HCT116 (cell line): Measurements from ENCODE around the gene MISFA. TPM values are rescaled to one million over a fixed set of nuclear protein-coding genes. Genes with fewer than 3 reads are reported as not detected.

Source experiments
- ATAC-seq: fragments of 200-7000 bp; cut with Tn5 transposase; 2 replicates; pipeline ENCODE4 v1.9.1; 2020; ENCODE audit warnings: mild to moderate bottlenecking, moderate library complexity
- BruUV-seq: library from RNA; stranded (reverse); fragments of 400-500 nt; replicated peaks from 2 replicates; lab custom pipeline; 2021; lab: Mats Ljungman, UMichigan
- CTCF ChIA-PET: fragments of 300-600 bp; sonication (Branson Sonifier 250); formaldehyde crosslinking; loops from one replicate; lab custom pipeline; 2021; ENCODE audit warnings: antibody characterized with exemption; lab: Charles Lee
- POLR2A ChIA-PET: fragments of 300-600, 350-600 bp; sonication (Branson Sonifier 250); formaldehyde crosslinking; loops from one replicate; lab custom pipeline; 2021; ENCODE audit warnings: antibody characterized with exemption; lab: Charles Lee
- RAD21 ChIA-PET, 2 experiments: fragments of 300-600 bp; sonication (Branson Sonifier 250); formaldehyde crosslinking; loops; one replicate each; lab custom pipeline; 2023; ENCODE audit warnings: low total read pairs in 2 of 2; ENCODE audit not compliant: uncharacterized antibody in 2 of 2, unreplicated experiment in 2 of 2, low non-redundant PET in 1 of 2; lab: Charles Lee
- DNase-seq: peaks from one replicate; pipeline ENCODE4 v3.0.0-alpha.2; 2010; ENCODE audit warnings: low read depth, low spot score
- H2AFZ ChIP-seq: fragments of 200-600 bp; shearing (Covaris generic), sonication (generic); 2 replicates; pipeline ENCODE4 v1.6.1; 2017; ENCODE audit warnings: low read depth, mixed run types, mixed read lengths, antibody characterized with exemption, low read length; ENCODE audit not compliant: poor library complexity, severe bottlenecking
- H3K27ac ChIP-seq: 2 replicates; pipeline ENCODE4 v1.5.1; 2012; ENCODE audit warnings: low read depth, low read length
- H3K27me3 ChIP-seq: fragments of 200-600 bp; sonication (generic); 2 replicates; pipeline ENCODE4 v1.6.1; 2016; ENCODE audit warnings: mixed run types, low read length, mixed read lengths; ENCODE audit not compliant: insufficient read depth
- H3K36me3 ChIP-seq, 2 experiments: fragments of 200-500 bp in 1 of 2; fragments of 200-600 bp in 1 of 2; sonication (Bioruptor generic) in 1 of 2; sonication (generic) in 1 of 2; 2 replicates each; pipeline versions ENCODE4 v1.5.1 to v1.6.1; 2014 to 2016; ENCODE audit warnings: low read length in 2 of 2, inconsistent platforms in 1 of 2, mixed read lengths in 1 of 2, mixed run types in 1 of 2; ENCODE audit not compliant: insufficient read depth in 2 of 2, control insufficient read depth in 1 of 2
- H3K4me1 ChIP-seq, 2 experiments: fragments of 200-600 bp in 1 of 2; sonication (generic) in 1 of 2; 2 replicates each; pipeline versions ENCODE4 v1.5.1 to v1.6.1; 2012 to 2017; ENCODE audit warnings: low read length in 2 of 2, inconsistent platforms in 1 of 2, mild to moderate bottlenecking in 1 of 2, mixed read lengths in 1 of 2, mixed run types in 1 of 2, moderate library complexity in 1 of 2; ENCODE audit not compliant: insufficient read depth in 2 of 2, control insufficient read depth in 1 of 2
- H3K4me2 ChIP-seq: fragments of 200-600 bp; sonication (generic); 2 replicates; pipeline ENCODE4 v1.6.1; 2017; ENCODE audit warnings: mixed run types, low read length, mixed read lengths
- H3K4me3 ChIP-seq, 2 experiments: fragments of 200-600 bp in 1 of 2; sonication (generic) in 1 of 2; replicated peaks in 1 of 2; 2 replicates each; pipeline ENCODE4 v1.5.1; 2011 to 2016; ENCODE audit warnings: low read length in 2 of 2, control low read depth in 1 of 2, low read depth in 1 of 2, mild to moderate bottlenecking in 1 of 2, mixed read lengths in 1 of 2, mixed run types in 1 of 2
- H3K79me2 ChIP-seq: fragments of 200-600 bp; sonication (generic); 2 replicates; pipeline ENCODE4 v1.6.1; 2017; ENCODE audit warnings: mild to moderate bottlenecking, mixed run types, low read length, moderate library complexity, mixed read lengths; ENCODE audit not compliant: insufficient read depth
- H3K9ac ChIP-seq: fragments of 200-600 bp; sonication (generic); 2 replicates; pipeline ENCODE4 v1.6.1; 2016; ENCODE audit warnings: low read length, mixed read lengths
- H3K9me2 ChIP-seq: fragments of 200-600 bp; sonication (generic), shearing (Covaris generic); 2 replicates; pipeline ENCODE4 v1.6.1; 2017; ENCODE audit warnings: mixed run types, mild to moderate bottlenecking, moderate library complexity; ENCODE audit not compliant: insufficient read depth
- H3K9me3 ChIP-seq, 2 experiments: fragments of 200-500 bp in 1 of 2; fragments of 200-600 bp in 1 of 2; sonication (Bioruptor generic) in 1 of 2; sonication (generic) in 1 of 2; 2 replicates each; pipeline ENCODE4 v1.6.1; 2014 to 2017; ENCODE audit warnings: low read length in 2 of 2, mixed read lengths in 2 of 2, inconsistent platforms in 1 of 2, low read depth in 1 of 2, mild to moderate bottlenecking in 1 of 2, mixed run types in 1 of 2, moderate library complexity in 1 of 2; ENCODE audit not compliant: control insufficient read depth in 1 of 2, insufficient read depth in 1 of 2
- H4K20me1 ChIP-seq: fragments of 200-600 bp; sonication (generic), shearing (Covaris generic); 2 replicates; pipeline ENCODE4 v1.6.1; 2017; ENCODE audit warnings: mixed run types, mild to moderate bottlenecking, moderate library complexity; ENCODE audit not compliant: insufficient read depth
- CBX3 ChIP-seq: IDR thresholded peaks from 2 replicates; pipeline ENCODE4 v1.6.1; 2012; ENCODE audit warnings: low read depth
- EGR1 ChIP-seq: IDR thresholded peaks from 2 replicates; pipeline ENCODE4 v1.6.1; 2012; ENCODE audit warnings: low read depth
- ELF1 ChIP-seq: IDR thresholded peaks from 2 replicates; pipeline ENCODE4 v1.6.1; 2012; ENCODE audit warnings: low read depth, borderline replicate concordance
- EZH2 ChIP-seq: fragments of 200-600 bp; sonication (generic); IDR thresholded peaks from 2 replicates; pipeline ENCODE4 v1.6.1; 2017; ENCODE audit warnings: antibody characterized with exemption, mixed run types
- JUND ChIP-seq: IDR thresholded peaks from 2 replicates; pipeline ENCODE4 v1.6.1; 2012
- POLR2A ChIP-seq: IDR thresholded peaks from 2 replicates; pipeline ENCODE4 v1.7.0; 2011; ENCODE audit warnings: borderline replicate concordance; ENCODE audit not compliant: insufficient read depth, insufficient read length; ENCODE audit errors: extremely low read depth
- POLR2AphosphoS5 ChIP-seq: IDR thresholded peaks from 2 replicates; pipeline ENCODE4 v1.6.1; 2011; ENCODE audit warnings: mild to moderate bottlenecking, low read depth, low read length, moderate library complexity
- RAD21 ChIP-seq: IDR thresholded peaks from 2 replicates; pipeline ENCODE4 v1.6.1; 2012; ENCODE audit warnings: low read depth, mild to moderate bottlenecking
- SIN3A ChIP-seq: IDR thresholded peaks from 2 replicates; pipeline ENCODE4 v1.6.1; 2012; ENCODE audit warnings: low read depth
- SP1 ChIP-seq: IDR thresholded peaks from 2 replicates; pipeline ENCODE4 v1.6.1; 2012; ENCODE audit warnings: low read depth
- SRF ChIP-seq: IDR thresholded peaks from 2 replicates; pipeline ENCODE4 v1.6.1; 2012; ENCODE audit warnings: low read depth
- YY1 ChIP-seq: IDR thresholded peaks from 2 replicates; pipeline ENCODE4 v1.6.1; 2011; ENCODE audit warnings: low read length, low read depth, moderate library complexity, mild to moderate bottlenecking; ENCODE audit not compliant: insufficient replicate concordance; ENCODE audit errors: extremely low read depth
- ZFX ChIP-seq: fragments of 450-650 bp; IDR thresholded peaks from 2 replicates; pipeline ENCODE4 v1.6.1; 2017
- ZNF274 ChIP-seq: fragments of 200-500 bp; sonication (Bioruptor generic); IDR thresholded peaks from 2 replicates; pipeline ENCODE4 v1.6.1; 2014; ENCODE audit warnings: mild to moderate bottlenecking, low read depth, low read length, inconsistent platforms
- intact Hi-C: fragments of 100-400 bp; cut with micrococcal nuclease; formaldehyde crosslinking; loops from 2 replicates; pipeline ENCODE4 v1.10.0; 2022
- total RNA-seq: library from RNA; stranded (reverse); gene quantifications from one replicate; pipeline ENCODE4 v1.2.1, GENCODE V29; 2021; ENCODE audit not compliant: unreplicated experiment
- TF ChIP-seq, protein P1 (sequence below): IDR thresholded peaks from 2 replicates; pipeline ENCODE4 v1.6.1; 2011; ENCODE audit warnings: mild to moderate bottlenecking, low read length, moderate library complexity; ENCODE audit not compliant: insufficient replicate concordance; ENCODE audit errors: extremely low read depth
- TF ChIP-seq, protein P2 (sequence below), 3 experiments: fragments of 200-600 bp in 1 of 3; sonication (generic) in 1 of 3; IDR thresholded peaks in 2 of 3; conservative IDR thresholded peaks in 1 of 3; 2 replicates each; pipeline ENCODE4 v1.5.1; 2012 to 2017; ENCODE audit warnings: low read depth in 2 of 3, low read length in 2 of 3, antibody characterized with exemption in 1 of 3, borderline replicate concordance in 1 of 3, control low read depth in 1 of 3, mild to moderate bottlenecking in 1 of 3, mixed read lengths in 1 of 3, mixed run types in 1 of 3, moderate library complexity in 1 of 3; ENCODE audit not compliant: insufficient read depth in 1 of 3
- TF ChIP-seq, protein P3 (sequence below): IDR thresholded peaks from 2 replicates; pipeline ENCODE4 v1.6.1; 2012

Gene MISFA
- total RNA-seq, 1 experiment from 2014 or later: 3.2 TPM

DNA sequence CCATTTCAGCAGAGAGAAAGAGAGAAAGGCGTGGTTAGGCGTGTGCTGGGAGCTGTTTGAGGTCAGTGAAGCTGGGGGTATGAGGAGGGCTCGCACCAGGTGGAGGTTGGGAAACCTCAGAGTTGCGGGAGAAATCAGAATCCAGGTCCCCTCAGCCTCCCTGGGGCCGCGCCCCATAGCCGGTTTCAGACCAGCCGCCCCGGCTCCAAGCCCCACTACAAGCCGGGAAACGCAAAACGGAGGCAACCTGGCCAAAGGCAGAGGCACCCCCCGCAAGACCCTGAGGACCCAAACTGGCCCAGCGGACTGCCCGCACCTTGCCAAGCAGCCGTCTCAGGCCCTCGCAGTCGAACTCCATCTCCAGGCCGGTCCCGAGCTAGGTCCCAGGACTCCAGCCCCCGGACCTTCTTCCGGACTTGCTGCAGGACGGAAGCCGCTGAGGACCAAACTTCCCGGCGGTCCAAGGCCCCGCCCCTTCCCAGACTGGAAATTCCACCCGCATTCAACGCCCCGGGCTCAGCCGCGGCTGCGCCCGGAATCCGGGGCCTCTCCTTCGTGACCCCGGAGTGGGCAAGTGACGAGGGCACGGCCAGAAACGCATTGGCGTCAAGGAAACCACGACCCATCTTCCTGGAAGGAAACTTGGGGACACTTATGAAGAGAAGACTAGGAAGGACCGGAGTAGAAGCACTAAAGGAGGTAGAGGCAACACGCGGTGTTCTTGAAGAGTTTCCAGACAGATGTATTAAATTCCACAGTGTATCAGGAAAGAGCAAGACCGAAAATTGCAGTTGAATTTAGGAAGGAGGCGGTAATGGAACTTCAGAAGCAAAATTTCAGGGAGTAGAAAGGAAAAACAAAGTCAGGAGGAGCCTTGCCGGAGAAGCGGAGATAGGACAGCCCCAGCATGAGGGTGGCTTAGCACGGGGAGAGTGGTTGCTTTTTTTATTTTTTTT, 11.0 kb upstream of the MISFA start, which contains the start of gene UEVLD:
Gene UEVLD, minus strand, starts transcription at position 438 of the 956 bp plus-strand sequence. Its CDS starts 80 bp downstream, at position 358.
- Histone ChIP-seq H3K9me2 (no peaks in the 10 kb centered on the region), H3K79me2 (peaks cover 66% of the 10 kb centered on the region), H3K4me3 (peak within 1 kb of the TSS; percentile 76 to 98), H2AFZ (peak within 1 kb of the TSS; percentile 66), H3K4me1 (peaks cover 6 to 19% of the 10 kb centered on the region in 2 experiments), H3K36me3 (no peaks in the 10 kb centered on the region), H3K9ac (peak within 1 kb of the TSS; percentile 86)
- RAD21 ChIA-PET: no interaction called here
- intact Hi-C loops: no loop called here
- ATAC-seq: peak; percentile 93
- no peak for TF ChIP-seq SRF
- peak; percentile 87 for TF ChIP-seq SP1
- TF ChIP-seq, protein P1, sequence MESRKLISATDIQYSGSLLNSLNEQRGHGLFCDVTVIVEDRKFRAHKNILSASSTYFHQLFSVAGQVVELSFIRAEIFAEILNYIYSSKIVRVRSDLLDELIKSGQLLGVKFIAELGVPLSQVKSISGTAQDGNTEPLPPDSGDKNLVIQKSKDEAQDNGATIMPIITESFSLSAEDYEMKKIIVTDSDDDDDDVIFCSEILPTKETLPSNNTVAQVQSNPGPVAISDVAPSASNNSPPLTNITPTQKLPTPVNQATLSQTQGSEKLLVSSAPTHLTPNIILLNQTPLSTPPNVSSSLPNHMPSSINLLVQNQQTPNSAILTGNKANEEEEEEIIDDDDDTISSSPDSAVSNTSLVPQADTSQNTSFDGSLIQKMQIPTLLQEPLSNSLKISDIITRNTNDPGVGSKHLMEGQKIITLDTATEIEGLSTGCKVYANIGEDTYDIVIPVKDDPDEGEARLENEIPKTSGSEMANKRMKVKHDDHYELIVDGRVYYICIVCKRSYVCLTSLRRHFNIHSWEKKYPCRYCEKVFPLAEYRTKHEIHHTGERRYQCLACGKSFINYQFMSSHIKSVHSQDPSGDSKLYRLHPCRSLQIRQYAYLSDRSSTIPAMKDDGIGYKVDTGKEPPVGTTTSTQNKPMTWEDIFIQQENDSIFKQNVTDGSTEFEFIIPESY: peak; percentile 78
- TF ChIP-seq YY1: peak; percentile 59
- TF ChIP-seq, protein P2, sequence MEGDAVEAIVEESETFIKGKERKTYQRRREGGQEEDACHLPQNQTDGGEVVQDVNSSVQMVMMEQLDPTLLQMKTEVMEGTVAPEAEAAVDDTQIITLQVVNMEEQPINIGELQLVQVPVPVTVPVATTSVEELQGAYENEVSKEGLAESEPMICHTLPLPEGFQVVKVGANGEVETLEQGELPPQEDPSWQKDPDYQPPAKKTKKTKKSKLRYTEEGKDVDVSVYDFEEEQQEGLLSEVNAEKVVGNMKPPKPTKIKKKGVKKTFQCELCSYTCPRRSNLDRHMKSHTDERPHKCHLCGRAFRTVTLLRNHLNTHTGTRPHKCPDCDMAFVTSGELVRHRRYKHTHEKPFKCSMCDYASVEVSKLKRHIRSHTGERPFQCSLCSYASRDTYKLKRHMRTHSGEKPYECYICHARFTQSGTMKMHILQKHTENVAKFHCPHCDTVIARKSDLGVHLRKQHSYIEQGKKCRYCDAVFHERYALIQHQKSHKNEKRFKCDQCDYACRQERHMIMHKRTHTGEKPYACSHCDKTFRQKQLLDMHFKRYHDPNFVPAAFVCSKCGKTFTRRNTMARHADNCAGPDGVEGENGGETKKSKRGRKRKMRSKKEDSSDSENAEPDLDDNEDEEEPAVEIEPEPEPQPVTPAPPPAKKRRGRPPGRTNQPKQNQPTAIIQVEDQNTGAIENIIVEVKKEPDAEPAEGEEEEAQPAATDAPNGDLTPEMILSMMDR (IDR thresholded peaks at IDR 0.05 in 2 of 3, conservative IDR thresholded peaks at IDR 0.05 in 1 of 3; ENCODE audit: borderline replicate concordance in 1 of 3, insufficient read depth in 1 of 3, low read depth in 2 of 3, low read length in 2 of 3): no peak
- peak; percentile 66 for TF ChIP-seq ZFX
- TF ChIP-seq SIN3A: peak; percentile 95
- TF ChIP-seq JUND: 0 out of 2 replicates have a peak, but pooled peaks have one; percentile 25
- TF ChIP-seq POLR2AphosphoS5: peak; percentile 95
- TF ChIP-seq, protein P3, sequence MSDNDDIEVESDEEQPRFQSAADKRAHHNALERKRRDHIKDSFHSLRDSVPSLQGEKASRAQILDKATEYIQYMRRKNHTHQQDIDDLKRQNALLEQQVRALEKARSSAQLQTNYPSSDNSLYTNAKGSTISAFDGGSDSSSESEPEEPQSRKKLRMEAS: peak; percentile 73
- peak; percentile 73 for TF ChIP-seq CBX3
- TF ChIP-seq ELF1: peak; percentile 98
- no peak for TF ChIP-seq EZH2
- TF ChIP-seq ZNF274: no peak
- peak; percentile 79 for TF ChIP-seq POLR2A
- no peak for TF ChIP-seq EGR1
- peak; percentile 19; the same call in 1 of the 2 replicates for TF ChIP-seq RAD21
- TF ChIP-seq, all 23 proteins: peak for 12
- no peaks in the 10 kb centered on the region for H3K9me3 ChIP-seq
- DNase-seq: peak; percentile 75
- ChIA-PET CTCF (interaction anchor here (1.5 kb wide), 1 partner anchor 48 kb away, joined by 5 read pairs; no protein-coding TSS in a partner anchor), POLR2A (interaction anchor here (0.7 to 0.8 kb wide), 3 partner anchors 9 to 195 kb away, joined by 3 read pairs; partner anchors contain the start of gene LDHA)
- H3K27me3 ChIP-seq: no peaks in the 10 kb centered on the region
- H4K20me1 ChIP-seq: no peaks in the 10 kb centered on the region
- H3K27ac ChIP-seq: peak within 1 kb of the TSS; percentile 61
- BruUV-seq: no TSS peak
- H3K4me2 ChIP-seq: peak within 1 kb of the TSS; percentile 76
